GM10248 (cell line): Measurements from ENCODE around the gene CLEC18C.

Experiments used
- CTCF ChIA-PET: fragments of 300-600 bp; sonication (Branson Sonifier 250); formaldehyde crosslinking; extraction: SDS; loops from one replicate; lab custom pipeline; 2021; ENCODE audit warnings: antibody characterized with exemption; lab: Yijun Ruan, JAX
- POLR2A ChIA-PET: fragments of 350-650 bp; sonication (Branson Sonifier 250); formaldehyde crosslinking; extraction: SDS; loops from one replicate; lab custom pipeline; 2020; ENCODE audit warnings: antibody characterized with exemption; lab: Yijun Ruan, JAX
- DNase-seq: peaks from one replicate; pipeline ENCODE4 v3.0.0; 2012; ENCODE audit errors: extremely low spot score
- CTCF ChIP-seq: IDR thresholded peaks from 2 replicates; pipeline ENCODE4 v1.5.1; 2012; ENCODE audit warnings: mild to moderate bottlenecking, low read depth; ENCODE audit errors: extremely low read depth, missing control alignments, control extremely low read depth

CLEC18C gene

GRCh38 chr16:70158261-70158939, 15.2 kb upstream of the CLEC18C start:
- TF ChIP-seq CTCF: no peak
- ChIA-PET POLR2A (no interaction called here), CTCF (interaction anchor here (1.3 kb wide), 1 partner anchor 9 kb away, joined by 5 read pairs; no protein-coding TSS in a partner anchor)
- DNase-seq: no peak

- no peak for TF ChIP-seq CTCF
- DNase-seq: peak; percentile 12
- ChIA-PET CTCF (interaction anchor here (1.3 to 1.5 kb wide), 3 partner anchors 10 to 108 kb away, joined by 4 to 6 read pairs (median 5); no protein-coding TSS in a partner anchor), POLR2A (no interaction called here)
Measured at GRCh38 chr16:70159355-70160348, 13.9 kb upstream of the CLEC18C start.

- no peak for TF ChIP-seq CTCF
- DNase-seq: peak; percentile 15
- ChIA-PET CTCF (interaction anchor here (1.4 to 1.5 kb wide), 2 partner anchors 11 to 107 kb away, joined by 4 to 6 read pairs; no protein-coding TSS in a partner anchor), POLR2A (no interaction called here)
Measured at GRCh38 chr16:70160388-70160787, 13.2 kb upstream of the CLEC18C start.

- DNase-seq: peak; percentile 11
- ChIA-PET CTCF (interaction anchor here (1.4 to 1.5 kb wide), 2 partner anchors 12 to 107 kb away, joined by 4 to 6 read pairs; no protein-coding TSS in a partner anchor), POLR2A (no interaction called here)
- no peak for TF ChIP-seq CTCF
Measured at GRCh38 chr16:70160821-70161220, 12.8 kb upstream of the CLEC18C start.

- TF ChIP-seq CTCF: no peak
- DNase-seq: peak; percentile 20
- ChIA-PET CTCF (interaction anchor here (2.3 kb wide), 1 partner anchor 10 kb away, joined by 13 read pairs; no protein-coding TSS in a partner anchor), POLR2A (no interaction called here)
Measured at GRCh38 chr16:70161350-70161749, 12.2 kb upstream of the CLEC18C start.

GRCh38 chr16:70162041-70162451, 11.5 kb upstream of the CLEC18C start:
- peak; percentile 14 for DNase-seq
- ChIA-PET CTCF (interaction anchor here (1.4 to 2.3 kb wide), 3 partner anchors 9 to 493 kb away, joined by 4 to 13 read pairs (median 4); no protein-coding TSS in a partner anchor), POLR2A (no interaction called here)
- TF ChIP-seq CTCF: no peak
